HEK293T (cell line): ENCODE data around the gene RNASE9.

Experiments
- CTCF ChIA-PET: fragments of 350-600 bp; formaldehyde crosslinking; extraction: SDS; loops from one replicate; lab custom pipeline; 2021; ENCODE audit warnings: antibody characterized with exemption, inconsistent platforms; lab: Yijun Ruan, JAX
- POLR2A ChIA-PET: fragments of 350-600 bp; formaldehyde crosslinking; extraction: SDS; loops from one replicate; lab custom pipeline; 2020; ENCODE audit warnings: antibody characterized with exemption, inconsistent platforms; lab: Yijun Ruan, JAX
- DNase-seq: peaks from one replicate; pipeline ENCODE4 v3.0.0; 2012; ENCODE audit warnings: mixed read lengths; ENCODE audit errors: extremely low spot score
- ARNT ChIP-seq: fragments of 450-650 bp; IDR thresholded peaks from 2 replicates; pipeline ENCODE4 v1.6.1; 2017; ENCODE audit warnings: mild to moderate bottlenecking
- BHLHE40 ChIP-seq: fragments of 450-650 bp; IDR thresholded peaks from 2 replicates; pipeline ENCODE4 v1.6.1; 2016; ENCODE audit warnings: mild to moderate bottlenecking, moderate library complexity, borderline replicate concordance
- CTBP1 ChIP-seq: fragments of 450-650 bp; IDR thresholded peaks from 2 replicates; pipeline ENCODE4 v1.6.1; 2016; ENCODE audit warnings: borderline replicate concordance
- ELF4 ChIP-seq: fragments of 450-650 bp; IDR thresholded peaks from 2 replicates; pipeline ENCODE4 v1.6.1; 2017; ENCODE audit warnings: antibody characterized with exemption
- FOXA1 ChIP-seq: fragments of 450-650 bp; IDR thresholded peaks from 2 replicates; pipeline ENCODE4 v1.6.1; 2016; ENCODE audit warnings: mild to moderate bottlenecking
- FOXK2 ChIP-seq: fragments of 450-650 bp; IDR thresholded peaks from 2 replicates; pipeline ENCODE4 v1.6.1; 2016; ENCODE audit warnings: mild to moderate bottlenecking
- FOXM1 ChIP-seq: fragments of 450-650 bp; IDR thresholded peaks from 2 replicates; pipeline ENCODE4 v1.6.1; 2017; ENCODE audit warnings: mild to moderate bottlenecking, borderline replicate concordance
- HDGF ChIP-seq: fragments of 450-650 bp; IDR thresholded peaks from 2 replicates; pipeline ENCODE4 v1.6.1; 2017; ENCODE audit warnings: antibody characterized with exemption, borderline replicate concordance
- L3MBTL2 ChIP-seq: fragments of 450-650 bp; conservative IDR thresholded peaks from 2 replicates; pipeline ENCODE4 v1.6.1; 2016; ENCODE audit warnings: mild to moderate bottlenecking
- LEF1 ChIP-seq: fragments of 450-650 bp; IDR thresholded peaks from 2 replicates; pipeline ENCODE4 v1.6.1; 2017; ENCODE audit warnings: mild to moderate bottlenecking, borderline replicate concordance
- NFRKB ChIP-seq: fragments of 450-650 bp; IDR thresholded peaks from 2 replicates; pipeline ENCODE4 v1.6.1; 2016; ENCODE audit warnings: mild to moderate bottlenecking, moderate library complexity
- SP1 ChIP-seq: fragments of 450-650 bp; IDR thresholded peaks from 2 replicates; pipeline ENCODE4 v1.6.1; 2017
- SUZ12 ChIP-seq: fragments of 450-650 bp; IDR thresholded peaks from 2 replicates; pipeline ENCODE4 v1.6.1; 2016; ENCODE audit warnings: mild to moderate bottlenecking
- TARDBP ChIP-seq: fragments of 450-650 bp; IDR thresholded peaks from 2 replicates; pipeline ENCODE4 v1.6.1; 2016
- ZNF384 ChIP-seq: fragments of 450-650 bp; IDR thresholded peaks from 2 replicates; pipeline ENCODE4 v1.6.1; 2016
- TF ChIP-seq, protein P1 (sequence below): fragments of 450-650 bp; IDR thresholded peaks from 2 replicates; pipeline ENCODE4 v1.6.1; 2016

Gene RNASE9

DNA sequence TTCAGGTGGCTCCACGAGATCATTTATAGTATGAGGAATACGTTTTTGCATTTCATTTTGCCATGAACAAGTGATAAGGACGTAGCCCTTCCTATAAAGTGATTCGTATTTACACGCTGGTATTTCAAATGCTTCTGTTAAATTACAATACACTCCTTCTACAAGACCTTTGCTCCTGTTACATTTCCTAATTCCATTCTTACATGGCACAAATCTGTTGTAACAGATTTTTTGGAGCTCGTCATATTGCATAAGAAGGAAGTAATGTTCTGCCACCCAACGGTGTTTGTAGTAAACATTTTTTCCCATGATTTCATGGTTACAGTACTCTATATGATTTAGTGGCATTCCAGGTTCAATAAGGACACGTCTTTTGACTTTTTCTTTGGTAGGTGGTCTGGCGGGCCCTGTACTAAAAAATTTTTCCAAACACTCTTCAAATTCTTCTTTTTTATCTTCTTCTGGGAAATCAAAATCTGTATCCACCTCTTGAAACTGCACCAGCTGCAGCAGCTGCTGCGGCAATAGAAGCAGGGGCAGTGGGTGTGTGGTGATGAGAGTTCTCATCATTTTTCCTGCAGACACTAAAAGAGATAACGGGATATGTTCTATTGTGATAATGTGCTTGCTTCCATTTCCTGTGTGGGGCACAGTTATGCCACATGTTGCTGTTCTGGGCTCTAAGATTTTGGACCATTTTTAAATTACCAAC lies 4.2 kb downstream of the RNASE9 start:
- no peak for DNase-seq
- ChIA-PET CTCF (no interaction called here), POLR2A (no interaction called here)
- TF ChIP-seq LEF1 (no peak), ELF4 (no peak)

DNA sequence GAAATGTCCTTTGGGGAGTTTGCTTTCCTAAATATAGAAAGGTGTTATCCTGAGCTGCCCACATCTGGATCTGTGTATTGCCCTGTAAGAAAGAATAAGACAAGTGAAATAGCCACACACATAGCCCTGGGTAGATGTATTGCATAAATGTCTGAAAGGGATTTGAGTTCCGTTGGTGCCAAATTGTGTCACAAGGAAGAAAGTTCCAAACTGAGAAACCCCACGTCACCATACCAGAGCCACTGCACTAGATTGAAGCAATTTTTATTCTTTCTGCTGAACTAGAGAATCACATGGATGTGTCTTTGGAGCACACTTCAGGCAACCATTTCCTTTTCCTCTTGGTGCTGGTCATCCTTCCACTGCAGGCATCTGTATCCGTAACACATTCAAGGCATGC lies 5.0 kb downstream of the RNASE9 start:
- CTCF ChIA-PET, result no interaction called here

DNA sequence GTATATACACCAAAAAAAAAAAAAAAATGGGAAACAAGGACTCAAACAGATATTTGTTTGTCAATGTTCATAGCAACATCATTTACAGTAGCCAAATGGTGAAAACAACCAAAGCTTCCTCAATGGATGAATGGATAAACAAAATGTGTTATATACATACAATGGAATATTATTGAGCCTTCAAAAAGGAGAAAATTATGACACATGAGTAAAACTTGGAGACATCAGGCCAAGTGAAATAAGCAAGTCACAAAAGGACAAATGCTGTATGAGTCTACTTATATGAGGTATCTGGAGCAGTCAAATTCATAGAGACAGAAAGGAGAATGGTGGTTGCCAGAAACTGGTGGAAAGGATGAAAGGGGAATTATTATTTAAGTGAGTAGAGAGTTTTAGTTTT lies 7.8 kb downstream of the RNASE9 start:
- POLR2A ChIA-PET, result no interaction called here

More for the DNA sequence above, 5.0 kb downstream of the RNASE9 start:
- DNase-seq, result no peak
- POLR2A ChIA-PET, result no interaction called here
- TF ChIP-seq ELF4, result no peak
- no peak for TF ChIP-seq LEF1
- no peak for TF ChIP-seq L3MBTL2
- TF ChIP-seq FOXM1, result no peak
- no peak for TF ChIP-seq FOXA1

GRCh38 chr14:20551606-20552005 lies 9.2 kb downstream of the RNASE9 start:
- POLR2A ChIA-PET, result no interaction called here
- no peak for DNase-seq
- CTCF ChIA-PET, result no interaction called here
- TF ChIP-seq HDGF, result no peak
- TF ChIP-seq CTBP1, result no peak
- TF ChIP-seq BHLHE40, result no peak
- TF ChIP-seq FOXM1, result no peak
- no peak for TF ChIP-seq LEF1
- no peak for TF ChIP-seq SUZ12
- TF ChIP-seq NFRKB, result no peak
- TF ChIP-seq ARNT, result no peak

More for the DNA sequence above, 7.8 kb downstream of the RNASE9 start:
- TF ChIP-seq ARNT (no peak), L3MBTL2 (no peak), LEF1 (no peak), BHLHE40 (no peak), ELF4 (no peak), FOXM1 (no peak), CTBP1 (no peak), FOXA1 (no peak), SP1 (no peak), SUZ12 (no peak), NFRKB (no peak)
- CTCF ChIA-PET, result no interaction called here
- DNase-seq, result no peak

DNA sequence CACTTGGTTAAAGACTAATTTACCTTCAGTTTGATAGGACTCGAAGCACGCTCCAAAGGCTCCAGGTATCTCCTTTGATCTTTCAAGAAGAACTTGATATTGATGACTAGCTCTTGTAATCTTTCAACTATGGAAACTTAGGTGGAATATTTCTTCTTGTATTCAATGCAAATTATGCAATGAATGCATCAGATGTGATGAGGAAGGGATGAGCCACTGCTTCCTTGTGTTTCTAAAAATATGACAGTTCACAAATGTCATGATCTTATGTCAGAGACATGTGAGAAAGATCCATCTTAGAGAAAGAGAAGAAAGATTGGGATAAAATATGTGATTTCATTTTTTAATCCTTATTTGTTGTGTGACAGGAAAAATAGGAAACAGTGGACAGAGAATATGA lies 9.9 kb downstream of the RNASE9 start:
- ChIA-PET CTCF (no interaction called here), POLR2A (no interaction called here)
- no peak for DNase-seq
- TF ChIP-seq, protein P1, sequence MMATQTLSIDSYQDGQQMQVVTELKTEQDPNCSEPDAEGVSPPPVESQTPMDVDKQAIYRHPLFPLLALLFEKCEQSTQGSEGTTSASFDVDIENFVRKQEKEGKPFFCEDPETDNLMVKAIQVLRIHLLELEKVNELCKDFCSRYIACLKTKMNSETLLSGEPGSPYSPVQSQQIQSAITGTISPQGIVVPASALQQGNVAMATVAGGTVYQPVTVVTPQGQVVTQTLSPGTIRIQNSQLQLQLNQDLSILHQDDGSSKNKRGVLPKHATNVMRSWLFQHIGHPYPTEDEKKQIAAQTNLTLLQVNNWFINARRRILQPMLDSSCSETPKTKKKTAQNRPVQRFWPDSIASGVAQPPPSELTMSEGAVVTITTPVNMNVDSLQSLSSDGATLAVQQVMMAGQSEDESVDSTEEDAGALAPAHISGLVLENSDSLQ, result no peak
- no peak for TF ChIP-seq SUZ12
- TF ChIP-seq NFRKB, result no peak
- no peak for TF ChIP-seq FOXK2
- TF ChIP-seq LEF1, result no peak
- TF ChIP-seq ELF4, result no peak
- no peak for TF ChIP-seq FOXM1
- no peak for TF ChIP-seq L3MBTL2
- no peak for TF ChIP-seq TARDBP
- no peak for TF ChIP-seq ARNT
- TF ChIP-seq HDGF, result no peak

GRCh38 chr14:20548414-20549158 lies 12.3 kb downstream of the RNASE9 start:
- ChIA-PET CTCF (no interaction called here), POLR2A (no interaction called here)
- no peak for DNase-seq
- TF ChIP-seq LEF1 (no peak), SP1 (no peak), NFRKB (no peak), HDGF (no peak), BHLHE40 (no peak), SUZ12 (no peak), FOXK2 (no peak), ZNF384 (no peak), ARNT (no peak), ELF4 (no peak), CTBP1 (no peak), FOXA1 (no peak), L3MBTL2 (no peak), FOXM1 (no peak), TARDBP (no peak)
- TF ChIP-seq, protein P1, result no peak

DNA sequence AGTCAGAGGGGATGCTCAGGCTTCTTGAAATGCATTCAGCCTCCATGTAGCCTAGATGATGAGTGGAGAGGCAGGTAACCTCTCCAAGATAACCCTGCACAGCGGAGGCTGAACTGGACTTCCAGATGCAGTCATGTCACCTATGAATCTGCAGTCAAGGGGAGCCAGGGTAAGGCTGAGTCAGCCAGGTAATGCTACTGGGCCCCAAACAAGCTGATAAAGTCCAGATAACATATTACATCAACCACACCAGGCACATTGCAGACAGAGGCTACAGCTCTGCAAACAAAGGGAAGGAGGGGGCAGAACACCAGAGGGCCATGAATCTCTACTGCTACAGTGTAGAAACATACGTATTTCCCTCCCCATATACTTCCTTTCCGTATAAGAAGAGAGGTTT lies 14.0 kb downstream of the RNASE9 start:
- ChIA-PET POLR2A (interaction anchor here (0.6 kb wide), 1 partner anchor 184 kb away, joined by 4 read pairs; no protein-coding TSS in a partner anchor), CTCF (interaction anchor here (0.7 kb wide), 1 partner anchor 14 kb away, joined by 3 read pairs; no protein-coding TSS in a partner anchor)
- TF ChIP-seq ARNT (no peak), BHLHE40 (no peak), ZNF384 (no peak)
- DNase-seq, result no peak
